NCI-H2227 treated with DMSO at 0.1 percent for 48 hours (cell line): ENCODE data around the gene KLHDC4.
"Not testable (repeated sequence)": the region's sequence is repeated elsewhere in the genome, so short reads cannot be mapped to it uniquely, and the experiment has no call there.

Source experiments
- DNase-seq: peaks from one replicate; lab custom pipeline; 2025; lab: John Stamatoyannopoulos, UW

KLHDC4 gene

GRCh38 chr16:87788730-87789436 lies 23.1 kb upstream of the KLHDC4 start:
- not testable (repeated sequence) for DNase-seq

- not testable (repeated sequence) for DNase-seq
These were observed 21.8 kb upstream of the KLHDC4 start for GRCh38 chr16:87787451-87788091.

- no peak for DNase-seq
These were observed 19.0 kb upstream of the KLHDC4 start for GRCh38 chr16:87784812-87785211.

GRCh38 chr16:87782033-87782432 lies 16.2 kb upstream of the KLHDC4 start:
- no peak for DNase-seq

- DNase-seq = no peak
These were observed 14.7 kb upstream of the KLHDC4 start for GRCh38 chr16:87780385-87780989.

- DNase-seq = peak; percentile 16
These were observed 13.2 kb upstream of the KLHDC4 start for GRCh38 chr16:87778830-87779579.

GRCh38 chr16:87778476-87778829 lies 12.7 kb upstream of the KLHDC4 start:
- DNase-seq = no peak

GRCh38 chr16:87773836-87774235 lies 8.1 kb upstream of the KLHDC4 start:
- DNase-seq = not testable (repeated sequence)

GRCh38 chr16:87767456-87767855 lies 1.7 kb upstream of the KLHDC4 start:
- DNase-seq = not testable (repeated sequence)

- DNase-seq = no peak
These were observed 655 bp upstream of the KLHDC4 start for GRCh38 chr16:87766485-87766797.

- DNase-seq = no peak
These were observed 362 bp downstream of the KLHDC4 start for GRCh38 chr16:87765473-87765775.

- no peak for DNase-seq
These were observed 950 bp downstream of the KLHDC4 start for GRCh38 chr16:87764600-87765472.

GRCh38 chr16:87762620-87763019 lies 3.2 kb downstream of the KLHDC4 start:
- no peak for DNase-seq

GRCh38 chr16:87762071-87762571 lies 3.7 kb downstream of the KLHDC4 start:
- no peak for DNase-seq

GRCh38 chr16:87761060-87761459 lies 4.7 kb downstream of the KLHDC4 start:
- DNase-seq = no peak

- DNase-seq = no peak
These were observed 7.9 kb downstream of the KLHDC4 start for GRCh38 chr16:87757841-87758426.

GRCh38 chr16:87754535-87754934 lies 11.3 kb downstream of the KLHDC4 start:
- DNase-seq = no peak

- no peak for DNase-seq
These were observed 18.0 kb downstream of the KLHDC4 start for GRCh38 chr16:87747626-87748414.

GRCh38 chr16:87746178-87746577 lies 19.6 kb downstream of the KLHDC4 start:
- no peak for DNase-seq

GRCh38 chr16:87744750-87745514 lies 20.9 kb downstream of the KLHDC4 start:
- no peak for DNase-seq
